ENCODE results near the gene ZNF598.
A peak's percentile ranks its signal among the peaks of the same experiment; 100 is the strongest.

ZNF598 gene

GRCh38 chr16:2003231-2003826 lies 6.3 kb downstream of the ZNF598 start:
- Histone ChIP-seq H3K4me3 (ENCODE audit: low read depth, low read length) (no peak overlapping the region), H3K36me3 (ENCODE audit: control insufficient read depth, insufficient read depth, low read length) (peaks cover 63% of the 10 kb centered on the region), H3K27me3 (ENCODE audit: control insufficient read depth, insufficient read depth, low read length) (no peaks in the 10 kb centered on the region), H3K9ac (ENCODE audit: low read length) (peak overlapping the region; percentile 23), H3K9me3 (ENCODE audit: control insufficient read depth, insufficient read depth, low read depth, low read length) (no peaks in the 10 kb centered on the region), H3K27ac (ENCODE audit: low read depth, low read length) (no peak overlapping the region), H3K4me1 (ENCODE audit: control insufficient read depth, insufficient read depth, low read length) (peaks cover 37% of the 10 kb centered on the region)

- Histone ChIP-seq H3K27ac (ENCODE audit: low read depth, low read length) (no peak overlapping the region), H3K36me3 (ENCODE audit: control insufficient read depth, insufficient read depth, low read length) (peaks cover 65% of the 10 kb centered on the region), H3K4me3 (ENCODE audit: low read depth, low read length) (no peak overlapping the region), H3K9me3 (ENCODE audit: control insufficient read depth, insufficient read depth, low read depth, low read length) (no peaks in the 10 kb centered on the region), H3K9ac (ENCODE audit: low read length) (no peak overlapping the region), H3K27me3 (ENCODE audit: control insufficient read depth, insufficient read depth, low read length) (no peaks in the 10 kb centered on the region), H3K4me1 (ENCODE audit: control insufficient read depth, insufficient read depth, low read length) (peaks cover 31% of the 10 kb centered on the region)
Measured at GRCh38 chr16:2002406-2003230, 7.0 kb downstream of the ZNF598 start.

GRCh38 chr16:2001456-2002355 lies 7.9 kb downstream of the ZNF598 start:
- Histone ChIP-seq H3K9ac (ENCODE audit: low read length) (no peak overlapping the region), H3K9me3 (ENCODE audit: control insufficient read depth, insufficient read depth, low read depth, low read length) (no peaks in the 10 kb centered on the region), H3K36me3 (ENCODE audit: control insufficient read depth, insufficient read depth, low read length) (peaks cover 70% of the 10 kb centered on the region), H3K27me3 (ENCODE audit: control insufficient read depth, insufficient read depth, low read length) (no peaks in the 10 kb centered on the region), H3K4me1 (ENCODE audit: control insufficient read depth, insufficient read depth, low read length) (peaks cover 26% of the 10 kb centered on the region), H3K27ac (ENCODE audit: low read depth, low read length) (no peak overlapping the region), H3K4me3 (ENCODE audit: low read depth, low read length) (no peak overlapping the region)

- no peak overlapping the region for H3K4me3 ChIP-seq (ENCODE audit: low read depth, low read length)
- H3K4me1 ChIP-seq (ENCODE audit: control insufficient read depth, insufficient read depth, low read length): peaks cover 22% of the 10 kb centered on the region
- H3K27me3 ChIP-seq (ENCODE audit: control insufficient read depth, insufficient read depth, low read length): no peaks in the 10 kb centered on the region
- H3K9ac ChIP-seq (ENCODE audit: low read length): no peak overlapping the region
- no peak overlapping the region for H3K27ac ChIP-seq (ENCODE audit: low read depth, low read length)
- no peaks in the 10 kb centered on the region for H3K9me3 ChIP-seq (ENCODE audit: control insufficient read depth, insufficient read depth, low read depth, low read length)
- peaks cover 70% of the 10 kb centered on the region for H3K36me3 ChIP-seq (ENCODE audit: control insufficient read depth, insufficient read depth, low read length)
Measured at GRCh38 chr16:2001035-2001434, 8.6 kb downstream of the ZNF598 start.

GRCh38 chr16:1999866-2000514 lies 9.6 kb downstream of the ZNF598 start:
- peaks cover 14% of the 10 kb centered on the region for H3K4me1 ChIP-seq (ENCODE audit: control insufficient read depth, insufficient read depth, low read length)
- no peak overlapping the region for H3K4me3 ChIP-seq (ENCODE audit: low read depth, low read length)
- no peak overlapping the region for H3K27ac ChIP-seq (ENCODE audit: low read depth, low read length)
- H3K27me3 ChIP-seq (ENCODE audit: control insufficient read depth, insufficient read depth, low read length): no peaks in the 10 kb centered on the region
- peaks cover 75% of the 10 kb centered on the region for H3K36me3 ChIP-seq (ENCODE audit: control insufficient read depth, insufficient read depth, low read length)
- no peaks in the 10 kb centered on the region for H3K9me3 ChIP-seq (ENCODE audit: control insufficient read depth, insufficient read depth, low read depth, low read length)
- H3K9ac ChIP-seq (ENCODE audit: low read length): no peak overlapping the region

GRCh38 chr16:1998852-1999801 lies 10.5 kb downstream of the ZNF598 start:
- H3K27ac ChIP-seq (ENCODE audit: low read depth, low read length): no peak overlapping the region
- H3K4me3 ChIP-seq (ENCODE audit: low read depth, low read length): no peak overlapping the region
- H3K9me3 ChIP-seq (ENCODE audit: control insufficient read depth, insufficient read depth, low read depth, low read length): no peaks in the 10 kb centered on the region
- no peaks in the 10 kb centered on the region for H3K27me3 ChIP-seq (ENCODE audit: control insufficient read depth, insufficient read depth, low read length)
- H3K4me1 ChIP-seq (ENCODE audit: control insufficient read depth, insufficient read depth, low read length): peaks cover 6% of the 10 kb centered on the region
- H3K36me3 ChIP-seq (ENCODE audit: control insufficient read depth, insufficient read depth, low read length): peaks cover 75% of the 10 kb centered on the region
- no peak overlapping the region for H3K9ac ChIP-seq (ENCODE audit: low read length)

GRCh38 chr16:1998360-1998835 lies 11.2 kb downstream of the ZNF598 start:
- Histone ChIP-seq H3K36me3 (ENCODE audit: control insufficient read depth, insufficient read depth, low read length) (peaks cover 73% of the 10 kb centered on the region), H3K27me3 (ENCODE audit: control insufficient read depth, insufficient read depth, low read length) (no peaks in the 10 kb centered on the region), H3K27ac (ENCODE audit: low read depth, low read length) (no peak overlapping the region), H3K4me1 (ENCODE audit: control insufficient read depth, insufficient read depth, low read length) (peaks cover under 1% of the 10 kb centered on the region; the same call in 1 of the 2 replicates), H3K9ac (ENCODE audit: low read length) (no peak overlapping the region), H3K9me3 (ENCODE audit: control insufficient read depth, insufficient read depth, low read depth, low read length) (no peaks in the 10 kb centered on the region), H3K4me3 (ENCODE audit: low read depth, low read length) (no peak overlapping the region)

GRCh38 chr16:1997494-1998359 lies 11.9 kb downstream of the ZNF598 start:
- H3K27ac ChIP-seq (ENCODE audit: low read depth, low read length): no peak overlapping the region
- no peaks in the 10 kb centered on the region for H3K9me3 ChIP-seq (ENCODE audit: control insufficient read depth, insufficient read depth, low read depth, low read length)
- H3K27me3 ChIP-seq (ENCODE audit: control insufficient read depth, insufficient read depth, low read length): peaks cover 5% of the 10 kb centered on the region; the same call in 1 of the 2 replicates
- no peak overlapping the region for H3K9ac ChIP-seq (ENCODE audit: low read length)
- peaks cover 66% of the 10 kb centered on the region for H3K36me3 ChIP-seq (ENCODE audit: control insufficient read depth, insufficient read depth, low read length)
- no peak overlapping the region for H3K4me3 ChIP-seq (ENCODE audit: low read depth, low read length)
- H3K4me1 ChIP-seq (ENCODE audit: control insufficient read depth, insufficient read depth, low read length): no peaks in the 10 kb centered on the region

- peaks cover 31% of the 10 kb centered on the region for H3K27me3 ChIP-seq (ENCODE audit: control insufficient read depth, insufficient read depth, low read length)
- H3K9ac ChIP-seq (ENCODE audit: low read length): no peak overlapping the region
- H3K4me1 ChIP-seq (ENCODE audit: control insufficient read depth, insufficient read depth, low read length): peaks cover 20% of the 10 kb centered on the region
- peaks cover 27% of the 10 kb centered on the region for H3K36me3 ChIP-seq (ENCODE audit: control insufficient read depth, insufficient read depth, low read length)
- no peaks in the 10 kb centered on the region for H3K9me3 ChIP-seq (ENCODE audit: control insufficient read depth, insufficient read depth, low read depth, low read length)
- no peak overlapping the region for H3K4me3 ChIP-seq (ENCODE audit: low read depth, low read length)
- no peak overlapping the region for H3K27ac ChIP-seq (ENCODE audit: low read depth, low read length)
Measured at GRCh38 chr16:1993731-1994131, 15.9 kb downstream of the ZNF598 start.
